GM04503 (cell line): Measurements from ENCODE around the gene ZYG11A.
"Not testable (repeated sequence)": the region's sequence is repeated elsewhere in the genome, so short reads cannot be mapped to it uniquely, and the experiment has no call there.

ENCODE experiments used
- DNase-seq: peaks from one replicate; pipeline ENCODE4 v3.0.0-alpha.2; 2012; ENCODE audit warnings: low read depth

Gene ZYG11A

GRCh38 chr1:52842643-52843310, at the start of gene ZYG11A:
Gene ZYG11A, plus strand, starts transcription at chr1:52842760. Its CDS starts 124 bp downstream, at chr1:52842884.
- DNase-seq = no peak

DNA sequence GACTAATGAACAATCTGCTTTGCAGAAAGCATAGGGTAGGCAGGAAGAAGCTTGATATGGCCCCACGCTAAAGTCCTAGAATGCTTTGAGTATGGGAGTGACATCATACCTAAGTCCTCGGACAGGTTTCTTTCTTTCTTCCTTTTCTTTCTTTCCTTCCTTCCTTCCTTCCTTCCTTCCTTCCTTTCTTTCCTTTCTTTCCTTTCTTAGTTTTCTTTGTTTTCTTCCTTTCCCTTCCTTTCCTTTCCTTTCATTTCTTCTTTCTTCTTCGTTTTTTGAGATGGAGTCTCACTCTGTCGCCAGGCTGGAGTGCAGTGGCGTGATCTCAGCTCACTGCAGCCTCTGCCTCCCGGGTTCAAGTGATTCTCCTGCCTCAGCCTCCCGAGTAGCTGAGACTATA, 48.8 kb upstream of the ZYG11A start:
- not testable (repeated sequence) for DNase-seq

DNA sequence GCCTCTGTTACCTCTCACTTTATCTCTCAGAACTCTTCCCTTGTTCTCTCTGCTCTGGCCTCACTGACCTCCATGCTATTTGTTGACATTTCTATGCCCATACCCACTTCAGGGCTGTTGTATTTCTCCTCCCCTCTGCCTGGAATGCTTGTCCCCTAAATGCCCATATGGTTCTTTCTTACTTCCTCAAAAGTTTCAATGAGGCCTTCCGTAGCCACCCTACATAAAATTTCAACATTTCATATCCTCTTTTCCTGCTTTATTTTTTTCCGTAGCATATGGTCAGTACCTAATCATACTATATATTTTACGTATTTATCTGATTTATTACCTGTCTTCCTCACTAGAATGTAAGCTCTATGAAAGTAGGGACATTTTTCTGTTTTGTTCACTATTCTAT, 47.1 kb upstream of the ZYG11A start:
- no peak for DNase-seq

GRCh38 chr1:52798331-52798730, 44.2 kb upstream of the ZYG11A start:
- no peak for DNase-seq

DNA sequence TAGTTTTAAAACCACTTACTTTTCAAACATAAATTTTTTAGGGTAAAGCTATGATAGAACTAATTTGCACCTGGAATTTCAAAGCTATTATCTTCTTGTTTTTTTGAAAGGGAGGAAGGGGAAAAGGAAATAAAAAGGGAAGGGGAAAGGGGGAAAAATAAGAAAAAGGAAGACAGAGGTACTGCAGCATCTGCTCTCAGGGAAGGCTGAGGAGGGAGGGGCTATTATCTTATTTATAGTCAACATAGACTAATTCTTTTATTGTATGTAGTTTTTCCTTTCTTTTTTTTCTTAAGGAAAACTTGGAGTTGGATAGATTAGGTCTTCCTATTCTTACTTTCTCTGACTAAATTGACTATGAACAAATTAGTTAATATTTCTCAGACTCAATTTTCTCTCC, 41.5 kb upstream of the ZYG11A start:
- DNase-seq = no peak

GRCh38 chr1:52804083-52804482, 38.5 kb upstream of the ZYG11A start:
- not testable (repeated sequence) for DNase-seq

- DNase-seq = no peak
These were observed 28.1 kb upstream of the ZYG11A start for GRCh38 chr1:52814465-52814864.

DNA sequence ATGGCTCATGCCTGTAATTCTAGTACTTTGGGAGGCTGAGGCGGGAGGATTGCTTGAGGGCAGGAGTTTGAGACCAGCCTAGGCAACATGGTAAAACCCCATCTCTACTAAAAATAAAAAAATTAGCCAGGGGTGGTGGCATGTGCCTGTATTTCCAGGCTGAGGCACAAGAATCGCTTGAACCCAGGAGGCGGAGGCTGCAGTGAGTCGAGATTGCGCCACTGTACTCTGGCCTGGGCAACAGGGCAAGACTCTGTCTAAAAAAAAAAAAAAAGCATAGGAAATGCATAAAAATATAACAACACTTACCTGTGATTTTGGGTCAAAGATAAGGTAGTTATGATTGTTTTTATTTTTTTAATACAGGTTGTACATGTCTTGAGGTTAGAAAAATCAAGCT, 21.7 kb upstream of the ZYG11A start:
- DNase-seq = not testable (repeated sequence)

- DNase-seq = no peak
These were observed 16.7 kb upstream of the ZYG11A start for GRCh38 chr1:52825868-52826267.

- DNase-seq = no peak
These were observed 7.8 kb upstream of the ZYG11A start for GRCh38 chr1:52834798-52835197.

DNA sequence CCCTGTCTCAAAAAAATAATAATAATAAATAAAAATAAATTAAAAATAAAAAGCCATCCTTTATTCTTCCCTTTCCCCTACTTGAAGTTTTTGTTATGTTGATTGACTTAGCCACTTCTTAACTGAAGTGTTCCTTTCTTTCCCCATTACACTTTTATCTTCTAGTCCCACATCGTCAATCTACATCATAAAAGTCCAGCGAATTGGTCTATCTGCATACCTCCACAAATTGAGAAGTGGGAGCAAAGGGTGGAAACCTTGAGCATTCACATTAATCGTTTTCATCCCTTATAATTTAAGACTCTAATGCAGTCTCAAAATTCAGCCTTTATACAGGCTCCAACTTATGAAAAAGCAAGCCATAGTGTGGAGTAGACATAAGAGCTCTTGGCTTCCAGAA, 6.5 kb upstream of the ZYG11A start:
- no peak for DNase-seq

GRCh38 chr1:52839175-52839574, 3.4 kb upstream of the ZYG11A start:
- DNase-seq = not testable (repeated sequence)

DNA sequence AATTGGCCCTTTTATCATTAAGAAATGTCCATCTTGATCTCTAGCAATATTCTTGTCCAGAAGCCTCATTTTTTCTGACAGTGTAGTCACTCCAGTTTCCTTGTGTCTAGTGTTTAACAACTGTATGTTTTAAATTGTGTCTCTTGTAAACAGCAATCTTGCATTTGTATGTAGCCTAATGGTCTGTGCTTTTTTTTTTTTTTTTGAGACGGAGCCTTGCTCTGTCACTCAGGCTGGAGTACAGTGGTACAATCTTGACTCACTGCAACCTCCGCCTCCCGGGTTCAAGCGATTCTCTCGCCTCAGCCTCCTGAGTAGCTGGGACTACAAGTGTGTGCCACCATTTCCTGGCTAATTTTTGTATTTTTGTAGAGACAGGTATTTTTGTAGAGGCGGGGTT, 2.6 kb downstream of the ZYG11A start:
- DNase-seq = not testable (repeated sequence)

- no peak for DNase-seq
These were observed 5.9 kb downstream of the ZYG11A start for GRCh38 chr1:52848423-52848822.

GRCh38 chr1:52850951-52851350, 8.4 kb downstream of the ZYG11A start:
- no peak for DNase-seq

DNA sequence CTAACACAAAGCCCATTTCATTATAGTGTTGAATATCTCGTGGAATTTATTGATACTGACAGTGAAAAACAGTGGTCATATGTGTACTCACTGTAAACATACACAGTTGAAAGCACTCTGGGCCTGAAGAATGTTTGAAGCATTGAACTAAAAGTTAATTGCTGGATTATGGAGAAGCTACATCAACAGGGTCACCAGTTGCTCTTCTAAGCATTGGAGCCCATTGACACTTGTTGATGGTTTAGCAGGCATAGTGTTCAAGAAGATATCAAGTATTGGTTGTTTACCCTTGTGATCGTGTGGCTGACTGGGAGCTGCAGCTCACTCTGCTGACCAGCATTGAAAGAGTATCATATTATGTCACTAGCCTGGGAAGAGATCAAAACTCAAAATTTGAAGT, 10.3 kb downstream of the ZYG11A start:
- no peak for DNase-seq

GRCh38 chr1:52855584-52855983, 13.0 kb downstream of the ZYG11A start:
- no peak for DNase-seq

- no peak for DNase-seq
These were observed 13.5 kb downstream of the ZYG11A start for GRCh38 chr1:52856026-52856425.

GRCh38 chr1:52857443-52857842, 14.9 kb downstream of the ZYG11A start:
- DNase-seq = no peak

DNA sequence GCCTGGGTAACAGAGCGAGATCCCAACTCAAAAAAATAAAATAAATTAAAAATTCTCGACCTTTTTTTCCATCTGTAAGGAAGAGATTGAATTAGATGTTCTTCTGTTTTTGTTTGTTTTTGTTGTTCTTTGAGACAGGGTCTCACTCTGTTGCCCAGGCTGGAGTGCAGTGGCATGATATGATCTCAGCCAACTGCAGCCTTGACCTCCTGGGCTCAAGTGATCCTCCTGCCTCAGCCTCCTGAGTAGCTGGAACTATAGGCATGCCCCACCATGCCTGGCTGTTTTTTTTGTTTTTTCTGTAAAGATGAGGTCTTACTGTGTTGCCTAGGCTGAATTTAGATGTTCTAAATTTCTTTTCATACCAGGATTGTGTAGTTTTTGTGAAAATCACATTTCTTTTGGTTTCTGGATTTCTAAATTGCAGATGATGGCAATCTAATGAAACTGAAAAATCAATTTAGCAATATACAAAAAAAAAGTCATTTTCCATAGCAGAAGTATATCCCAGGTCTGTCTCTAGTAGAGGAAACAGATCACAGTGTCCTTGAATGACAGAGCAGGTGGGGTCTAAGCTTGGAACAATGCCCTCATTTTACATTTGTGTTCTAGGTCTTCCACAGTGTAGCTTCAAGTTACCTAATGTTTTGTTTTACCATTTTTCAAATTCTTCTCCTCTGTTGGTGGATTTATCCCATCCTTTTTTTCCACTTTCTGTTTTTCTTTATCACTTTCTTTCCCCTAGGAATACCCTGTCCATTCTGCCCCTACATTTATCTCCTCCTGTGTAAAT, 20.3 kb downstream of the ZYG11A start:
- no peak for DNase-seq

DNA sequence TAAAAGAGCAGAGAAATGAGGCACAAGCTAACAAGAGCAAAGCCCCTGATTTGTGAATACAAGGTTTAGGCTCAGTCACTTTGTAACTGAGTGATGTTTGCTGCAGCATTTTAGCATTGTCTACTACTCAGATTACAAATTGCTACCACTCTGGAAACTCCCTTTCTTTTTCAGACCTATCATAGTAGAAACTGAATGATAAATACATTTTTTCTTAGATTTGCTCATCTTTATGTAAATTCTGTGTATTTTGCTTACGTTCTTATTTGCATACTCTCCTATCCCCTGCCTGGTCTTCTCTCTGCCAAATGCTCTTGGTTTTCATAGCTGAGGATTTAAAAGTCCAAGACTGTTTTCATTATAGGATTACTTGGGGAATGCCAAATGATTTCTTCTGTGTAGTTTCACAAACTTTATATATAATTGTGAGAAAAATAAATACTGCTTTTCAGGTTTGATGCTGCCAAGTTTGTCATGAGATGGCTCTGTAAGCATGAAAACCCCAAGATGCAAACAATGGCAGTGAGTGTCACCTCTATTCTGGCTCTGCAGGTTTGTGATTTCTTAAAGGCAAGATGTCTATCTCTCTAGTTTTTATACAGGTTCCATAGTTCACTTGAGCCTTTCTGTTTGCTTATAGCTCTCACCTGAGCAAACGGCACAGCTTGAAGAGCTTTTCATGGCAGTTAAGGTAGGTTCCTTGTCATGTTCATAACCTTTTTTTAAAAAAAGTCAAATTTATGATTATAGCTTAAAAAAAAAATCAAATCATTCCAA, 24.7 kb downstream of the ZYG11A start:
- no peak for DNase-seq

DNA sequence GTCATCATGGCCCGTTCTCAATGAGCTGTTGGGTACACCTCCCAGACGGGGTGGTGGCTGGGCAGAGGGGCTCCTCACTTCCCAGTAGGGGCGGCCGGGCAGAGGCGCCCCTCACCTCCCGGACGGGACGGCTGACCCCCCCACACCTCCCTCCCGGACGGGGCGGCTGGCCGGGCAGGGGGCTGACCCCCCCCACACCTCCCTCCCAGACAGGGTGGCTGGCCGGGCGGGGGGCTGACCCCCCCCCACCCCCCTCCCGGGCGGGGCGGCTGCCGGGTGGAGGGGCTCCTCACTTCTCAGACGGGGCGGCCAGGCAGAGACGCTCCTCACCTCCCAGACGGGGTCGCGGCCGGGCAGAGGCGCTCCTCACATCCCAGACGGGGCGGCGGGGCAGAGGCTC, 27.2 kb downstream of the ZYG11A start:
- DNase-seq = not testable (repeated sequence)

DNA sequence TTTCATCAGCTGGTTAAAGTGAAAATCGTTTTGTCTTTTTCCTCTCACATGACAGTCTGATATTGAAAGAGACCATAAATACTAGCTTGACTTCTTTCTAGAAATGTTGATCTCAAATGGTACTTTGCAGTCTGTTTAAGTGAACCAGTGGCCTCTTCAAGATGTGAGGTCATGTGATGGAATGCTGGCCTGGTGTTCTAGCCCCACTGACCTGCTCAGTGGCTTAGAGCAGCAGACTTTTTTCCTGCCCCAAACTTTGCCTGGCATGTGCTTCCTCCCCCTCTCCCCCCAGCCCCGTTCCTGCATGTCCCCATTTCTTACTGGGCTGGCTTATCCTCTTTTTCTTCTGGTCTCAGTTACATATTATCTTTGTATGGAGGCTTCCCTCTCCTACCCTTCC, 34.3 kb downstream of the ZYG11A start:
- DNase-seq = no peak
